H9 (cell line): ENCODE results near the gene FSIP1. TPM values are rescaled to one million over a fixed set of nuclear protein-coding genes. Genes with fewer than 3 reads are reported as not detected.

Experiments used
- DNase-seq: peaks from one replicate; pipeline ENCODE4 v3.0.0-alpha.2; 2017
- H2AFZ ChIP-seq: one replicate; pipeline ENCODE4 v1.6.1; 2013; ENCODE audit warnings: mild to moderate bottlenecking, low read length, control low read depth, moderate library complexity
- H2AK5ac ChIP-seq: 2 replicates; pipeline ENCODE4 v1.6.1; 2013; ENCODE audit warnings: low read length, control low read depth, mixed read lengths; ENCODE audit not compliant: insufficient read length
- H2BK120ac ChIP-seq: one replicate; pipeline ENCODE4 v1.6.1; 2013; ENCODE audit warnings: low read depth, mild to moderate bottlenecking, low read length, control low read depth, inconsistent platforms; ENCODE audit not compliant: poor library complexity, severe bottlenecking
- H2BK12ac ChIP-seq: 2 replicates; pipeline ENCODE4 v1.6.1; 2013; ENCODE audit warnings: low read length, control low read depth, mixed read lengths, low read depth; ENCODE audit not compliant: insufficient read length
- H2BK15ac ChIP-seq: 2 replicates; pipeline ENCODE4 v1.6.1; 2013; ENCODE audit warnings: low read depth, low read length, control low read depth
- H2BK20ac ChIP-seq: one replicate; pipeline ENCODE4 v1.6.1; 2013; ENCODE audit warnings: low read depth, mild to moderate bottlenecking, low read length, control low read depth, inconsistent platforms; ENCODE audit not compliant: poor library complexity, severe bottlenecking
- H2BK5ac ChIP-seq: 2 replicates; pipeline ENCODE4 v1.6.1; 2013; ENCODE audit warnings: low read length, control low read depth, mixed read lengths; ENCODE audit not compliant: insufficient read length
- H3K14ac ChIP-seq: 2 replicates; pipeline ENCODE4 v1.6.1; 2013; ENCODE audit warnings: low read length, control low read depth; ENCODE audit not compliant: insufficient read depth
- H3K18ac ChIP-seq: 2 replicates; pipeline ENCODE4 v1.6.1; 2013; ENCODE audit warnings: low read depth, mild to moderate bottlenecking, mixed read lengths, low read length, control low read depth; ENCODE audit not compliant: insufficient read length
- H3K23ac ChIP-seq: 2 replicates; pipeline ENCODE4 v1.6.1; 2013; ENCODE audit warnings: low read length, control low read depth, mixed read lengths, low read depth; ENCODE audit not compliant: insufficient read length
- H3K23me2 ChIP-seq: 2 replicates; pipeline ENCODE4 v1.6.1; 2013; ENCODE audit warnings: low read depth, mild to moderate bottlenecking, mixed read lengths, low read length, control low read depth; ENCODE audit not compliant: insufficient read length, poor library complexity, severe bottlenecking
- H3K27ac ChIP-seq: 2 replicates; pipeline ENCODE4 v1.5.1; 2013; ENCODE audit warnings: low read length, control low read depth, mixed read lengths, low read depth; ENCODE audit not compliant: insufficient read length
- H3K27me3 ChIP-seq: 2 replicates; pipeline ENCODE4 v1.6.1; 2013; ENCODE audit warnings: low read length, control low read depth, inconsistent platforms; ENCODE audit not compliant: insufficient read depth
- H3K4ac ChIP-seq: 2 replicates; pipeline ENCODE4 v1.6.1; 2013; ENCODE audit warnings: low read depth, mild to moderate bottlenecking, control low read depth, inconsistent platforms, low read length, moderate library complexity
- H3K4me1 ChIP-seq: 2 replicates; pipeline ENCODE4 v1.6.1; 2013; ENCODE audit warnings: low read length, control low read depth, inconsistent platforms; ENCODE audit not compliant: insufficient read depth
- H3K4me2 ChIP-seq: 2 replicates; pipeline ENCODE4 v1.6.1; 2013; ENCODE audit warnings: low read length, control low read depth, mixed read lengths; ENCODE audit not compliant: insufficient read length, insufficient read depth
- H3K56ac ChIP-seq: 2 replicates; pipeline ENCODE4 v1.6.1; 2013; ENCODE audit warnings: low read depth, mild to moderate bottlenecking, mixed read lengths, low read length, control low read depth; ENCODE audit not compliant: insufficient read length
- H3K79me1 ChIP-seq: 2 replicates; pipeline ENCODE4 v1.6.1; 2013; ENCODE audit warnings: low read depth, mild to moderate bottlenecking, moderate library complexity, low read length, control low read depth, inconsistent platforms; ENCODE audit not compliant: insufficient read depth, poor library complexity, severe bottlenecking
- H3K79me2 ChIP-seq: 2 replicates; pipeline ENCODE4 v1.6.1; 2013; ENCODE audit warnings: low read length, control low read depth, inconsistent platforms; ENCODE audit not compliant: insufficient read depth
- H3K9ac ChIP-seq: 2 replicates; pipeline ENCODE4 v1.6.1; 2013; ENCODE audit warnings: low read length, control low read depth, mixed read lengths; ENCODE audit not compliant: insufficient read length; ENCODE audit errors: extremely low read depth
- H3K9me3 ChIP-seq: one replicate; pipeline ENCODE4 v1.6.1; 2013; ENCODE audit warnings: low read depth, low read length, inconsistent platforms; ENCODE audit not compliant: control insufficient read depth
- H3T11ph ChIP-seq: one replicate; pipeline ENCODE4 v1.6.1; 2013; ENCODE audit warnings: mild to moderate bottlenecking, low read length, control low read depth, inconsistent platforms
- H4K20me1 ChIP-seq: one replicate; pipeline ENCODE4 v1.6.1; 2013; ENCODE audit not compliant: control insufficient read depth, insufficient read length, insufficient read depth
- H4K5ac ChIP-seq: 2 replicates; pipeline ENCODE4 v1.6.1; 2013; ENCODE audit warnings: low read depth, mild to moderate bottlenecking, mixed read lengths, low read length, control low read depth; ENCODE audit not compliant: insufficient read length
- H4K8ac ChIP-seq: replicated peaks from 2 replicates; pipeline ENCODE4 v1.6.1; 2013; ENCODE audit warnings: low read length, control low read depth, mixed read lengths, low read depth; ENCODE audit not compliant: insufficient read length
- H4K91ac ChIP-seq: 2 replicates; pipeline ENCODE4 v1.6.1; 2013; ENCODE audit warnings: low read depth, mild to moderate bottlenecking, moderate library complexity, mixed read lengths, low read length, control low read depth; ENCODE audit not compliant: insufficient read length
- H3K27ac Mint-ChIP-seq, 3 experiments: 2 replicates in 2 of 3; 3 replicates in 1 of 3; pipeline ENCODE4 v1.8.0; 2020 to 2021; ENCODE audit warnings: mixed read lengths in 3 of 3, mild to moderate bottlenecking in 1 of 3, moderate library complexity in 1 of 3
- H3K27me3 Mint-ChIP-seq: 2 replicates; pipeline ENCODE4 v1.8.0; 2021; ENCODE audit warnings: low read depth, mild to moderate bottlenecking, moderate library complexity, mixed read lengths
- H3K36me3 Mint-ChIP-seq, 3 experiments: 2 replicates in 2 of 3; 3 replicates in 1 of 3; pipeline ENCODE4 v1.8.0; 2020 to 2021; ENCODE audit warnings: low read depth in 3 of 3, mixed read lengths in 3 of 3; ENCODE audit not compliant: insufficient read depth in 1 of 3
- H3K4me1 Mint-ChIP-seq, 2 experiments: 2 replicates each; pipeline ENCODE4 v1.8.0; 2020; ENCODE audit warnings: mixed read lengths in 2 of 2
- H3K4me3 Mint-ChIP-seq, 2 experiments: 2 replicates in 1 of 2; 3 replicates in 1 of 2; pipeline ENCODE4 v1.8.0; 2020 to 2021; ENCODE audit warnings: mild to moderate bottlenecking in 2 of 2, mixed read lengths in 2 of 2, moderate library complexity in 1 of 2
- H3K9me3 Mint-ChIP-seq, 2 experiments: 2 replicates in 1 of 2; 3 replicates in 1 of 2; pipeline ENCODE4 v1.8.0; 2020; ENCODE audit warnings: mild to moderate bottlenecking in 2 of 2, mixed read lengths in 2 of 2, moderate library complexity in 1 of 2
- CTCF ChIP-seq: fragments of 200-600 bp; sonication (generic); conservative IDR thresholded peaks from 3 replicates; pipeline ENCODE4 v1.8.0; 2021; ENCODE audit warnings: antibody characterized with exemption, mild to moderate bottlenecking
- WGBS: extraction: QIAGEN DNeasy Blood & Tissue Kit; methylation state at CpG from one replicate; pipeline ENCODE4 v1.1.7; 2013; ENCODE audit warnings: missing lambda C conversion rate, low lambda C conversion rate, mixed read lengths; ENCODE audit not compliant: insufficient read length; ENCODE audit errors: extremely low coverage; 5-methylcytosine and 5-hydroxymethylcytosine counted together
- total RNA-seq: library from RNA; stranded (reverse); gene quantifications from 2 replicates; pipeline ENCODE4 v1.2.1, GENCODE V29; 2021

Gene FSIP1
- total RNA-seq, 1 experiment from 2014 or later, result 0.96 TPM

- no peak overlapping the region for H3K4ac ChIP-seq
- no peak overlapping the region for H2BK120ac ChIP-seq
- H3K14ac ChIP-seq, result no peak overlapping the region
- H3K79me1 ChIP-seq, result no peaks in the 10 kb centered on the region
- peaks cover 0 to 2% (median 0%) of the 10 kb centered on the region in 3 experiments; a peak in 2 of 7 replicates for H3K36me3 Mint-ChIP-seq
- H2BK12ac ChIP-seq, result no peak overlapping the region
- no peaks in the 10 kb centered on the region for H4K20me1 ChIP-seq
- H3K23ac ChIP-seq, result no peak overlapping the region
- TF ChIP-seq CTCF, result no peak
- H3K27ac ChIP-seq, result no peak overlapping the region
- H2AFZ ChIP-seq, result no peak overlapping the region
- H3K4me2 ChIP-seq, result no peak overlapping the region
- H3K27me3 ChIP-seq, result no peaks in the 10 kb centered on the region
- H3K18ac ChIP-seq, result no peak overlapping the region
- no peak overlapping the region for H3K56ac ChIP-seq
- no peak overlapping the region for H3K27ac Mint-ChIP-seq
- no peak overlapping the region for H3K4me3 Mint-ChIP-seq
- DNase-seq, result no peak
- H3K27me3 Mint-ChIP-seq, result no peaks in the 10 kb centered on the region
- H4K8ac ChIP-seq, result no peak overlapping the region
- no peaks in the 10 kb centered on the region; the same call in 1 of the 2 replicates for H3K4me1 ChIP-seq
- peaks cover 2% of the 10 kb centered on the region for H3K23me2 ChIP-seq
- no peak overlapping the region for H2BK20ac ChIP-seq
- H3T11ph ChIP-seq, result no peak overlapping the region
- peaks cover 16 to 27% of the 10 kb centered on the region in 2 experiments for H3K4me1 Mint-ChIP-seq
- H4K91ac ChIP-seq, result no peak overlapping the region
- H3K79me2 ChIP-seq, result no peaks in the 10 kb centered on the region
- H3K9ac ChIP-seq, result no peak overlapping the region
- H4K5ac ChIP-seq, result no peak overlapping the region
- no peak overlapping the region for H2BK5ac ChIP-seq
- H3K9me3 Mint-ChIP-seq, result no peaks in the 10 kb centered on the region; a peak in 2 of 5 replicates
- no peak overlapping the region for H2AK5ac ChIP-seq
- WGBS, result no CpG with 5 or more reads among the region's 3 CpGs
- no peak overlapping the region for H2BK15ac ChIP-seq
- H3K9me3 ChIP-seq, result no peaks in the 10 kb centered on the region
These were observed 4.6 kb downstream of the FSIP1 start for GRCh38 chr15:39778021-39778420.
